T-helper 2 cell treated with Interferon-gamma antibody and Interleukin-4, amounts not matched to agents 5 μg/mL and 100 μg/mL, for 36 hours (primary cell): Measurements from ENCODE around the gene USP37.
A peak's percentile ranks its signal among the peaks of the same experiment; 100 is the strongest.

ENCODE experiments used
- DNase-seq: peaks from one replicate; pipeline ENCODE4 v3.0.0; 2021; ENCODE audit warnings: low spot score
- H3K27ac Mint-ChIP-seq: one replicate; pipeline ENCODE4 v1.8.0; 2021; ENCODE audit warnings: mild to moderate bottlenecking, mixed read lengths
- H3K27me3 Mint-ChIP-seq: one replicate; pipeline ENCODE4 v1.8.0; 2021; ENCODE audit warnings: low read depth, mixed read lengths
- H3K36me3 Mint-ChIP-seq: one replicate; pipeline ENCODE4 v1.8.0; 2021; ENCODE audit warnings: low read depth, mixed read lengths
- H3K4me1 Mint-ChIP-seq: one replicate; pipeline ENCODE4 v1.8.0; 2021; ENCODE audit warnings: low read depth, mixed read lengths
- H3K4me3 Mint-ChIP-seq: one replicate; pipeline ENCODE4 v1.8.0; 2022; ENCODE audit warnings: mild to moderate bottlenecking, moderate library complexity, mixed read lengths
- H3K9me3 Mint-ChIP-seq: one replicate; pipeline ENCODE4 v1.8.0; 2021; ENCODE audit warnings: mixed read lengths

USP37 gene

DNA sequence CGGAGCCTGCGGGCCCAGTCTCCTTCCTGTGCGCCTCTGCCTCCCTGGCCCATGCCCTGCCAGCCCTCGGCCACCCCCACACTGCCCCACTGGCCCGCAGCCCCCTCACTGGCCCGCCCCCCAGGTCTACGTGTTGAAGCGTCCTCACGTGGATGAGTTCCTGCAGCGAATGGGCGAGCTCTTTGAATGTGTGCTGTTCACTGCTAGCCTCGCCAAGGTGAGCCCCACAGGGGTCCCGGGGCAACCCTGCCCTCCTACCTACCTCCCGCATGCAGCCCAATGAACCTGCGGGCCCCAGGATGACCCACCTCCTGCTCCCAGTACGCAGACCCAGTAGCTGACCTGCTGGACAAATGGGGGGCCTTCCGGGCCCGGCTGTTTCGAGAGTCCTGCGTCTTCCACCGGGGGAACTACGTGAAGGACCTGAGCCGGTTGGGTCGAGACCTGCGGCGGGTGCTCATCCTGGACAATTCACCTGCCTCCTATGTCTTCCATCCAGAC is 165.2 kb downstream of the USP37 start:
- DNase-seq, result no peak
- Mint-ChIP-seq H3K27ac (peak overlapping the region; percentile 41), H3K9me3 (no peaks in the 10 kb centered on the region), H3K36me3 (peaks cover 37% of the 10 kb centered on the region), H3K27me3 (no peaks in the 10 kb centered on the region), H3K4me1 (peaks cover 35% of the 10 kb centered on the region), H3K4me3 (peak overlapping the region; percentile 49)

- Mint-ChIP-seq H3K4me3 (peak overlapping the region; percentile 54), H3K4me1 (peaks cover 37% of the 10 kb centered on the region), H3K27me3 (no peaks in the 10 kb centered on the region), H3K36me3 (peaks cover 37% of the 10 kb centered on the region), H3K9me3 (no peaks in the 10 kb centered on the region), H3K27ac (no peak overlapping the region)
- no peak for DNase-seq
Measured at GRCh38 chr2:218402491-218402901, 165.7 kb downstream of the USP37 start.

DNA sequence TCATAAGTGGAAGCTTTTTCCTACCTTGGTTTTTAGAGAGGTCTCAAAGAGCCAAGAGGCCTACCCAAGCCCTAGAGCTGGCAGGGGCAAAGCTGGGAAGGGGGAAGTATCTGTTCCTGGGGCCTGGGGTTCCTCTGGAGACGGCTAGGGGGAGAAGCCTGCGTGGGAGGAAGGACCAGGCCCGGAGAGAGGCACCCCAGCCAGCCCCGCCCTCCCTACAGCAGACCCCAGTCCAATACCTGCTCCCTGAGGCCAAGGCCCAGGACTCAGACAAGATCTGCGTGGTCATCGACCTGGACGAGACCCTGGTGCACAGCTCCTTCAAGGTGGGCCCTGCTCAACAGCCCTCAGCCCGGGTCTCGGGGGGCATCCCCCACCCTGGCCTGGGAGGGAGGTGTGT is 166.3 kb downstream of the USP37 start:
- H3K36me3 Mint-ChIP-seq, result peaks cover 37% of the 10 kb centered on the region
- no peak for DNase-seq
- H3K27me3 Mint-ChIP-seq, result no peaks in the 10 kb centered on the region
- H3K4me1 Mint-ChIP-seq, result peaks cover 38% of the 10 kb centered on the region
- H3K4me3 Mint-ChIP-seq, result peak overlapping the region; percentile 96
- no peaks in the 10 kb centered on the region for H3K9me3 Mint-ChIP-seq
- H3K27ac Mint-ChIP-seq, result peak overlapping the region; percentile 57

GRCh38 chr2:218400930-218401881 is 166.9 kb downstream of the USP37 start:
- Mint-ChIP-seq H3K36me3 (peaks cover 37% of the 10 kb centered on the region), H3K27me3 (no peaks in the 10 kb centered on the region), H3K4me1 (peaks cover 36% of the 10 kb centered on the region), H3K9me3 (no peaks in the 10 kb centered on the region), H3K4me3 (peak overlapping the region; percentile 96), H3K27ac (no peak overlapping the region)
- no peak for DNase-seq
